Heart left ventricle (tissue), 16 donors: ENCODE results near the gene SPRR2E. TPM values are rescaled to one million over a fixed set of nuclear protein-coding genes. Genes with fewer than 3 reads are reported as not detected.

ENCODE experiments used
- ATAC-seq, 4 donors: fragments of 200-7000 bp; cut with Tn5 transposase; one replicate each; pipeline ENCODE4 v1.9.1; 2020 to 2022; ENCODE audit warnings: moderate library complexity in 4 of 4, mild to moderate bottlenecking in 3 of 4, moderate number of reproducible peaks in 1 of 4
- DNase-seq, 5 donors: peaks; one replicate each; pipeline ENCODE4 v3.0.0-alpha.2; 2020
- H3K27ac ChIP-seq, 12 donors: fragments of 200-600 bp; sonication (generic) in 4 of 12; one replicate each; pipeline versions ENCODE4 v1.5.0 to v1.8.0; 2016 to 2022; ENCODE audit warnings: mild to moderate bottlenecking in 2 of 12
- H3K27me3 ChIP-seq, 9 donors: fragments of 200-600 bp; sonication (generic) in 2 of 9; one replicate each; pipeline versions ENCODE4 v1.5.1 to v1.8.0; 2016 to 2022; ENCODE audit warnings: mild to moderate bottlenecking in 3 of 9
- H3K36me3 ChIP-seq, 9 donors: fragments of 200-600 bp; sonication (generic) in 2 of 9; one replicate each; pipeline versions ENCODE4 v1.5.0 to v1.8.0; 2018 to 2022; ENCODE audit warnings: mild to moderate bottlenecking in 2 of 9
- H3K4me1 ChIP-seq, 12 donors: fragments of 200-600 bp; sonication (generic) in 4 of 12; one replicate each; pipeline versions ENCODE4 v1.5.0 to v1.8.0; 2016 to 2022; ENCODE audit warnings: mild to moderate bottlenecking in 3 of 12
- H3K4me3 ChIP-seq, 12 donors: fragments of 200-600 bp; sonication (generic) in 4 of 12; one replicate each; pipeline versions ENCODE4 v1.5.0 to v1.8.0; 2017 to 2022; ENCODE audit warnings: mild to moderate bottlenecking in 9 of 12, moderate library complexity in 4 of 12
- H3K9me3 ChIP-seq, 12 donors: fragments of 200-600 bp; sonication (generic) in 4 of 12; one replicate each; pipeline versions ENCODE4 v1.5.0 to v1.8.0; 2016 to 2022; ENCODE audit warnings: mild to moderate bottlenecking in 1 of 12
- CTCF ChIP-seq, 12 donors: fragments of 200-600 bp; sonication (generic) in 4 of 12; IDR thresholded peaks; one replicate each; pipeline versions ENCODE4 v1.5.0 to v1.8.0; 2018 to 2022; ENCODE audit warnings: antibody characterized with exemption in 12 of 12, mild to moderate bottlenecking in 5 of 12
- POLR2A ChIP-seq, 2 donors: fragments of 450-650 bp; IDR thresholded peaks; one replicate each; pipeline ENCODE4 v1.6.1; 2017; ENCODE audit warnings: antibody characterized with exemption in 2 of 2, mild to moderate bottlenecking in 2 of 2, moderate library complexity in 2 of 2
- WGBS, 4 donors: extraction: QIAGEN DNeasy Blood & Tissue Kit in 2 of 4; methylation state at CpG; one replicate each; pipeline versions ENCODE4 v1.1.5 to v1.1.7; 2013 to 2018; 5-methylcytosine and 5-hydroxymethylcytosine counted together
- intact Hi-C, 10 donors: fragments of 100-400 bp; cut with DNase I; formaldehyde crosslinking; loops; one replicate each; pipeline versions ENCODE4 v1.11.1 to v1.14.2; 2022
- polyA plus RNA-seq, 2 donors: library from polyadenylated mRNA; stranded (reverse); fragments of 200-250 nt; gene quantifications; one replicate each; pipeline ENCODE4 v1.2.3, GENCODE V29; 2013
- total RNA-seq, 9 donors: library from RNA; depleted of rRNA in 2 of 9; stranded (reverse); fragments of >200 nt in 2 of 9; fragmentation: NEBNext Ultra II Directional in 3 of 9; extraction: Animal tissue kit (Norgen Biotek cat#: 25700) in 3 of 9; gene quantifications; one replicate each; pipeline versions ENCODE4 v1.1.0 to v1.2.4, GENCODE V29; 2016 to 2023
- donor health status: ischemic (EF 13 %, LVEDD 7.1; RV severe dilation, severe dysfunction).
- donor health status: healthy with polysubstance abuse.
- donor health status: DM: no; HTN: yes; CAD: no.
- donor health status: DM: no; HTN: no; CAD: no.
- donor health status: ischemic (EF 25% LVEDD 6.9; RV normal size, moderate dysfunction).
- donor health status: ischemic (EF 25% LVEDD 5.7; RV mildly dilated, moderate dysfunction).
- donor health status: healthy.
- donor health status: DM: yes; HTN: yes; CAD: no.
- donor health status: ischemic (EF 35%, LVEDD 5.7; RV mildly dilated, moderate dysfunction).
- donor health status: nonischemic (EF 11% LVEDD 7.7; RV severe dilation, severe dysfunction).
- donor health status: DM: yes; HTN: yes; CAD: no.
- donor health status: PGD.
- donor health status: ischemic (EF 29% LVEDD 5.4; RV normal size, mild dysfunction).
- donor health status: nonischemic (EF 23%, LVEDD 6.1; RV moderate dilation, normal function).

The SPRR2E gene
- total and polyA plus RNA-seq, 11 donors = 0.12 TPM; not detected in 10

GRCh38 chr1:153100245-153100644 lies 5.9 kb upstream of the SPRR2E start:
- H3K9me3 ChIP-seq = peaks cover 0 to 3% (median 0%) of the 10 kb centered on the region in 12 donors
- 88 to 91% (median 91%) methylated on average over 5 of the region's 5 CpGs for WGBS, 4 donors
- no peak for ATAC-seq
- no peak overlapping the region for H3K27ac ChIP-seq
- TF ChIP-seq CTCF (IDR thresholded peaks at IDR 0.05) = no peak
- no peaks in the 10 kb centered on the region for H3K4me1 ChIP-seq
- intact Hi-C loops = no loop called here
- H3K27me3 ChIP-seq = no peaks in the 10 kb centered on the region
- DNase-seq = no peak
- H3K36me3 ChIP-seq = no peaks in the 10 kb centered on the region
- no peak overlapping the region for H3K4me3 ChIP-seq

- 84 to 86% (median 85%) methylated on average over 9 of the region's 9 CpGs for WGBS, 4 donors
- H3K4me1 ChIP-seq = no peaks in the 10 kb centered on the region
- no peak for ATAC-seq
- no peak overlapping the region for H3K27ac ChIP-seq
- intact Hi-C loops = no loop called here
- TF ChIP-seq POLR2A (IDR thresholded peaks at IDR 0.05) (no peak), CTCF (IDR thresholded peaks at IDR 0.05) (no peak)
- H3K9me3 ChIP-seq = no peaks in the 10 kb centered on the region
- H3K4me3 ChIP-seq = no peak overlapping the region
- no peak for DNase-seq
- H3K36me3 ChIP-seq = no peaks in the 10 kb centered on the region
- no peaks in the 10 kb centered on the region for H3K27me3 ChIP-seq
Measured at GRCh38 chr1:153099461-153100045, 5.2 kb upstream of the SPRR2E start.

GRCh38 chr1:153095764-153096163 lies 1.4 kb upstream of the SPRR2E start:
- H3K9me3 ChIP-seq = no peaks in the 10 kb centered on the region
- TF ChIP-seq POLR2A (IDR thresholded peaks at IDR 0.05) (no peak), CTCF (IDR thresholded peaks at IDR 0.05) (no peak)
- no peak for ATAC-seq
- intact Hi-C loops = no loop called here
- H3K4me1 ChIP-seq = no peaks in the 10 kb centered on the region
- no peak overlapping the region for H3K4me3 ChIP-seq
- H3K27ac ChIP-seq = no peak overlapping the region
- DNase-seq = no peak
- H3K36me3 ChIP-seq = no peaks in the 10 kb centered on the region
- H3K27me3 ChIP-seq = no peaks in the 10 kb centered on the region

- WGBS, 4 donors = 49 to 71% (median 69%) methylated on average over 1 of the region's 1 CpG
- peaks cover 0 to 8% (median 0%) of the 10 kb centered on the region in 12 donors for H3K9me3 ChIP-seq
- no peak overlapping the region for H3K4me3 ChIP-seq
- no peak for ATAC-seq
- TF ChIP-seq CTCF (IDR thresholded peaks at IDR 0.05) = no peak
- no peak for TF ChIP-seq POLR2A (IDR thresholded peaks at IDR 0.05)
- intact Hi-C loops = no loop called here
- H3K27me3 ChIP-seq = no peaks in the 10 kb centered on the region
- DNase-seq = no peak
- no peaks in the 10 kb centered on the region for H3K36me3 ChIP-seq
- no peak overlapping the region for H3K27ac ChIP-seq
- H3K4me1 ChIP-seq = no peaks in the 10 kb centered on the region
Measured at GRCh38 chr1:153087652-153088051, 6.7 kb downstream of the SPRR2E start.
